ENCODE measurements around the gene CYP19A1. TPM values are rescaled to one million over a fixed set of nuclear protein-coding genes. Genes with fewer than 3 reads are reported as not detected.
A peak's percentile ranks its signal among the peaks of the same experiment; 100 is the strongest.

Gene CYP19A1
- total and polyA plus RNA-seq, 8 donors = 0.09 to 2.5 (median 0.28) TPM; not detected in 1

GRCh38 chr15:51348688-51349087 lies 10.3 kb upstream of the CYP19A1 start:
- Histone ChIP-seq H3K4me1 (peaks cover 0 to 6% (median 3%) of the 10 kb centered on the region in 3 donors), H3K27me3 (no peaks in the 10 kb centered on the region), H3K4me3 (no peak overlapping the region), H3K36me3 (no peaks in the 10 kb centered on the region), H3K27ac (no peak overlapping the region), H3K9me3 (no peaks in the 10 kb centered on the region)
- no peak for TF ChIP-seq CTCF (IDR thresholded peaks at IDR 0.05)
- DNase-seq = no peak
- ATAC-seq = peak in 1 of 4 donors; percentile 17
- no peak for FAIRE-seq
- WGBS, 2 donors = 64 to 68% methylated on average over 5 of the region's 5 CpGs
- intact Hi-C loops (cut with DNase I) = no loop called here

GRCh38 chr15:51346136-51346535 lies 7.7 kb upstream of the CYP19A1 start:
- no peaks in the 10 kb centered on the region for H3K4me1 ChIP-seq
- TF ChIP-seq CTCF (IDR thresholded peaks at IDR 0.05) = no peak
- ATAC-seq = no peak

GRCh38 chr15:51343466-51343865 lies 5.1 kb upstream of the CYP19A1 start:
- 94 to 96% methylated on average over 4 of the region's 4 CpGs for WGBS, 2 donors
- no peak for ATAC-seq

More at GRCh38 chr15:51346136-51346535, 7.7 kb upstream of the CYP19A1 start:
- H3K27ac ChIP-seq = no peak overlapping the region
- 67 to 76% methylated on average over 3 of the region's 3 CpGs for WGBS, 2 donors
- H3K36me3 ChIP-seq = no peaks in the 10 kb centered on the region
- peaks cover 0 to 4% (median 0%) of the 10 kb centered on the region in 4 donors for H3K27me3 ChIP-seq
- no peak overlapping the region for H3K4me3 ChIP-seq
- no peak for DNase-seq
- H3K9me3 ChIP-seq = no peaks in the 10 kb centered on the region
- intact Hi-C loops (cut with DNase I) = no loop called here
- FAIRE-seq = no peak

GRCh38 chr15:51342227-51342999 lies 4.0 kb upstream of the CYP19A1 start:
- Histone ChIP-seq H3K4me1 (peaks cover 0 to under 1% (median 0%) of the 10 kb centered on the region in 3 donors), H3K36me3 (no peaks in the 10 kb centered on the region), H3K4me3 (peak overlapping the region in 1 of 4 donors; percentile 46), H3K27me3 (peaks cover 0 to 4% (median 0%) of the 10 kb centered on the region in 4 donors), H3K27ac (no peak overlapping the region), H3K9me3 (no peaks in the 10 kb centered on the region)
- FAIRE-seq = no peak
- intact Hi-C loops (cut with DNase I) = loop anchor here in 1 of 3 donors (5.0 kb wide), 1 partner anchor 50 kb away; no protein-coding TSS in a partner anchor
- no peak for TF ChIP-seq CTCF (IDR thresholded peaks at IDR 0.05)
- 67 to 69% methylated on average over 16 of the region's 16 CpGs for WGBS, 2 donors
- no peak for DNase-seq
- no peak for ATAC-seq

More at GRCh38 chr15:51343466-51343865, 5.1 kb upstream of the CYP19A1 start:
- no peak for DNase-seq
- H3K4me1 ChIP-seq = no peaks in the 10 kb centered on the region
- no peak for FAIRE-seq
- no peaks in the 10 kb centered on the region for H3K9me3 ChIP-seq
- no peak overlapping the region for H3K27ac ChIP-seq
- TF ChIP-seq CTCF (IDR thresholded peaks at IDR 0.05) = no peak
- H3K4me3 ChIP-seq = no peak overlapping the region
- intact Hi-C loops (cut with DNase I) = loop anchor here in 1 of 3 donors (5.0 kb wide), 1 partner anchor 49 kb away; no protein-coding TSS in a partner anchor
- no peaks in the 10 kb centered on the region for H3K36me3 ChIP-seq
- peaks cover 0 to 4% (median 0%) of the 10 kb centered on the region in 4 donors for H3K27me3 ChIP-seq
